HG03280 (cell line): ENCODE results near the gene RAB19.
"Not testable (repeated sequence)": the region's sequence is repeated elsewhere in the genome, so short reads cannot be mapped to it uniquely, and the experiment has no call there.

Source experiments
- ATAC-seq: cut with Tn5 transposase; IDR thresholded peaks from one replicate; pipeline ENCODE4 v1.9.1; 2021; ENCODE audit warnings: mild to moderate bottlenecking, moderate library complexity; ENCODE audit not compliant: unreplicated experiment

Gene RAB19

DNA sequence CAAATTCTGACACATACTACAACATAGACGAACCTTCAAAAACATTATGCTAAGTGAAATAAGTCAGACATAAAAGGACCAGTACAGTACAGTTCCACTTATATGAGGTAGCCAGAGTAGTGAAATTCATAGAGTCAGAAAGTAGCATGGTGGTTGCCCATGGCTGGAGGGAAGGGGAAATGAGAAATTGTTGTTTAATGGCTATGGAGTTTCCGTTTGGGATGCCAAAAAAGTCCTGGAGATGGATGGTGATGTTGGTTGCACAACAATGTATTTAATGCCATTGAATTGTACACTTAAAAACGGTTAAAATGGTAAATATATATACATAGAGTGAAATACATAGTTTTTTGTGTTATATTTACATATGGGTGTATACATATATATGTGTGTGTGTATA is 3.5 kb upstream of the RAB19 start:
- no peak for ATAC-seq

DNA sequence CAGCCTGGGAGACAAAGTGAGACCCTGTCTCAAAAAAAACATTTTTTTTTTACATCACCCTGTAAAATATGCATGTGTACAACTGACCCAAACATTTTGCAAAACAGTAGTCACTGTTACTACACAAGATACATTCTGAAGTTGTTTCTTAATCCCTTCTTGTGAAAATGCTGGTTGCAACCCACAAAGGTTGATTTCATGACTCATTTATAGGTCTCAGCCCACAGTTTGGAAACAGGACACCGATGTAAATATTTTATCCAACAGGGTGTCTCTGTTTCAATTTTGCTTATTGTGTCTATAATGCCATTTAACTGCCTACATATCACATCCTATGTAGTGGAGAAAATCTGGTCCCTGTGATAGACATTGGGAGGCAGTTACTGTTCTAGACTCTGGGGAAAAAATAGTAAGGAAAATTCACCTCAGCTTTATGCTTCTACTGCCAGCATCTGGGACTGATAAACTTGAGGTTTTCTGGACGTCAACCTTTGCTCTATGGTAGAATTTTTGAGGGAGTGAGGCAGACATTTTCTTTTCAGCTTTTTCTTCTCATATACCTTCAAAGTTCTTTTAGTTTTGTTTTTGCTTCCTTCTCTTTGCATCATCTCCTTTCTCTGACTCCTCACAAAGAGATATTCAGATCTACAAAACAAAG is 1.6 kb upstream of the RAB19 start:
- ATAC-seq, result no peak

DNA sequence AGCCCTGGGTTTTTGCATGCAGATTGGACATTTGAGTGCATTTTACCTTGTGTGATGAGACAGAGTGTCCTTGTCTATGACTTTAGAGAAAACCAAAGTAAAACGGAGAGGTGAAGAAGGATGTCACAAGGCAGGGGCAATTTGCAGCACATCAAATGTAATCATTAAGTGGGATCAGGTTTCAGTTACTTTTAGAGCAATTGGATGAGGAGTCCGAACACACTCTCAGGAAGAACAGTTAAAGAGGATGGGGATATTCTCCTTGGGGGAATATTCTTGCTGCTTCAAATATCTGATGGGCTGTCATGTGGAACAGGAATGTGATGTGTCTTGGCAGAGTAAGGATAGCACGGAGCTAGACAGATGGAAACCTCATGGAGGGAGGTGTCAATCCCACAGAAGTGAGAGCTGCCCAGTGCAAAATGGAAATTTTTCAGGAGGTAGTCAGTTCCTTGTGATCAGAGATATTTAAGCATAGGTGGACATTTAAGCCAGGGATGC is 757 bp downstream of the RAB19 start:
- ATAC-seq, result no peak

DNA sequence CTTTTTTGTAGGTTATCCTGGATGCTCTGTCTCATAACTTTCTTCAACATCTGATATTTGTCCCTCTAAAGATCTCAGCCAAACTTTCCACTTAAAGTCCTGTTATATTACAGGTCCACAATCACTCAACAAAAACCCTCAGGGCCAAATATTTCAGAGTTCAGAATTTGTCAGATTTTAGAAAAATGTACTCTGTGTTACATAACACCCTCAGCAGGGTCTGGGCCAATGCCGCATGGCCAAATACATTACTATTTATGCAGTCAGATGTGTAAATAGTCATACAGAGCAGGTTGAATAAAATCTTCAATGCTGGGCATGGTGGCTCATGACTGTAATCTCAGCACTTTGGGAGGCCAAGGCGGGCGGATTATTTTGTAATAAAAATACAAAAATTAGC is 11.5 kb downstream of the RAB19 start:
- no peak for ATAC-seq

DNA sequence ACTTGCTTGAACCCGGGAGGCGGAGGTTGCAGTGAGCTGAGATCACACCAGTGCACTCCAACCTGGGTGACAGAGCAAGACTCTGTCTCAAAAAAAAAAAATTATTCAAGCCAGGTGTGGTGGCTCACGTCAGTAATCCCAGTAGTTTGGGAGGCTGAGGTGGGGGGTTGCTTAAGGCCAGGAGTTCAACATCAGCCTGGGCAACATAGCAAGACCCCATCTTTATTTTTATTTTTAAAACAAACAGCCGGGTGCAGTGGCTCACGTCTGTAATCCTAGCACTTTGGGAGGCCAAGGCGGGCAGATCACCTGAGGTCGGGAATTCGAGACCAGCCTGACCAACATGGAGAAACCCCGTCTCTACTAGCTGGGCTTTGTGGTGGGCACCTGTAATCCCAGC is 12.0 kb downstream of the RAB19 start:
- ATAC-seq, result not testable (repeated sequence)

DNA sequence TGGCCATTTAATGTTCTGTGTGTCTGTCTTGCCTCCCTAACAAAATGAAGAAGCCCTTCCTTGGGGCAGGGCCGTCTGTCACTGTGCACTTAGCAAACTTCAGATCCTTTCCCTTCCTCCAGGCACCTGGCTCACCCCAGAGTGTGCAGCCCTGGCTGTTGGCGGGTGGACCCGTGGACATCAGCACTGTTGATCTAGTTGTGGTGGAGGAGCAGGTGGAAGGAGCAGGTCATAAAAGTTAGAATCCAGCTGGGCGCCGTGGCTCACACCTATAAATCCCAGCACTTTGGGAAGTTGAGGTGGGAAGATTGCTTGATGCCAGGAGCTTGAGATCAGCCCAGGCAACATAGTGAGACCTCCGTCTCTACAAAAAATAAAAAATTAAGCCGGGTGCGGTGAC is 12.7 kb downstream of the RAB19 start:
- no peak for ATAC-seq

DNA sequence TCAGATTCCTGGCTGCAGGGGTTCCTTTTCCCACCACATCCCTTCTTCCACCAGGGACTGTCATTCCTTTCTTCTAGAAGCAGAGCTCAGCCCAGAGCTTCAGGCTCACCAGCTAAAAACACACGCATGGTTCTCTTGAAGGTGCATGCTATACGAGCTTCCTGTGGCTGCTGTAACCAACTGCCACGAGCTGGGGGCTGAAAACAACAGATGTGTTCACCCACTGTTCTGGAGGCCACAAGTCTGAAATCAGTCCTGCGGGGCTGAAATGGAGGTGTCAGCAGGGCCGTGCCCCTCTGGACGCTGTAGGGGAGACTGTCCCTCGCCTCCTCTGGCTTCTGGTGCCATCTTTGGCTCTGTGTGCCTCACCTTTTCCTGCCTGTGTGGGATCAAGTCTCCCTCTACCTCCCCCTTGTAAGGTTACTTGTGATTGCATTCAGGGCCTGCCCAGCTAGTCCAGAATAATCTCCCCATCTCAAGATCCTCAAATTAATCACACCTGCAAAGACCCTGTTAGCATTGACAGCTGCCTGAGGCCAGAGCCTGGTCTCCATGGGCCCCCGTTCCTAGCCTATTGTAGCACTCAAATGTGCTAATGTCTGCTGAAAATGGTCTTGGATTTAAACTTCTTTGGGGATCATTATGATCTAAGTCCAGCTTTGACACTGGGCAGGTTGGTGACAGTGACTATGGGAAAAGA is 13.7 kb downstream of the RAB19 start:
- ATAC-seq, result no peak

DNA sequence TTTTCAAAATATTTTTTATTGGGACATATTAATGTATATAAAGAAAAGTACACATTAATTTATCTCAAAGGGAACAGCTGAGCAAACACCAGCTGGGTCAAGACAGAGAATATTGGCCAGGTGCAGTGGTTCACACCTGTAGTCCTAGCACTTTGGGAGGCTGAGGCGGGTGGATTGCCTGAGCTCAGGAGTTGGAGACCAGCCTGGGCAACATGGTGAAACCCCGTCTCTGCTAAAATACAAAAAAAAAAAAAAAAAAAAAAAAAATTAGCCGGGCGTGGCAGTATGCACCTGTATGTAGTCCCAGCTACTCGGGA is 14.3 kb downstream of the RAB19 start:
- ATAC-seq, result not testable (repeated sequence)

DNA sequence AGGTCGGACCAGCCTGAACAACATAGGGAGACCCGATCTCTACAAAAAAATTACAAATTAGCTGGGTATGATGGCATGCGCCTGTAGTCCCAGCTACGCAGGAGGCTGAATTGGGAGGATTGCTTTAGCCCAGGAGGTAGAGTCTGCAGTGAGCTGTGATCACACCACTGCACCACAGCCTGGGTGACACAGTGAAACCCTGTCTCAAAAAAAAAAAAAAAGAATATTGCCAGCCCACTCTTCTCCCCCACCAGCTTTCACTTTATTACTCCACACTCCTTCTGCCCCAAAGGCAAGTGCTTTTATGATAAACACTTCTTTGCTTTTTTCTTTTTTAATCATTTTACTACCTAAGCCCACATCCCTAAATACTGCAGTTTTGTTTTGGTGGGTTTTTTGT is 14.8 kb downstream of the RAB19 start:
- no peak for ATAC-seq

DNA sequence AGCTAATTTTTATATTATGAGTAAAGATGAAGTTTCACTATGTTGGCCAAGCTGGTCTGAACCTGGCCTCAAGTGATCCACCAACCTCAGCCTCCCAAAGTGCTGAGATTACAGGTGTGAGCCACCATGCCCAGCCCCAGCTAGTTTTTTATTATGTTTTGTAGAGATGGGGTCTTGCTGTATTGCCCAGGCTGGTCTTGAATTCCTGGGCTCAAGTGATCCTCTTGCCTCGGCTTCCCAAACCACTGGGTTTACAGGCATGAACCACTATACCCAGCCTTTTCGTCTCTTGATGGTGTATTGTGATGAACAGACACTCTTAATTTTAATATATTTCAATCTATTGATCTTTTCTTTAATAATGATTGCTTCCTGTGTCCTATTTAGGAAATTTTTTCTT is 17.7 kb downstream of the RAB19 start:
- no peak for ATAC-seq

DNA sequence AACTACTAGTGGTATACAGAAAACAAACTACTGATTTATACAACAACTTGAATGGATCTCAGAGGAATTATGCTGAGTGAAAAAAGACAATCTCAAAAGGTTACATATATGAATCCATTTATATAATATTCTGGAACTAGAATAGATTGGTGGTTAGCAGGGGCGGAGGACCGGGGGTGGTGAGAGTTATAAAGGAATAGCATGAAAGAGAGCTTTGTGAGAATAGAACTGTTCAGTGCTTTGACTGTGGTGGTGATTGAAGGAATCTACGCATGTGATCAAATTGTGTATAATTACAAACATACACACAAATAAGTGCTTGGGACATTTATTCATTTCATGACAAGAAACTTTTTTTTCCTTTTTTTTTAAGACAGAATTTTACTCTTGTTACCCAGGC is 19.6 kb downstream of the RAB19 start:
- ATAC-seq, result no peak

DNA sequence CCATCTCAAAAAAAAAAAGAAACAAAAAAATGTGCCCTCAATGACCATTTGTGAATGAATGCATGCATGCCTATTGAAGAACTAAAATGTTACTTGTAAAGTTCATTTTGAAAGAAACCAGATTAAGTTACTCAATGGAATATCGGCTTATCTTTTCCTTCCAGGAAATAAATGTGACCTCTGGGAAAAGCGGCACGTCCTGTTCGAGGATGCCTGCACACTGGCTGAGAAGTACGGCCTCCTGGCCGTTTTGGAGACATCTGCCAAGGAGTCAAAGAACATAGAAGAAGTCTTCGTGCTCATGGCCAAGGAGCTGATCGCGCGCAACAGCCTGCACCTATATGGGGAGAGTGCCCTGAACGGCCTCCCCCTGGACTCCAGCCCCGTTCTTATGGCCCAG is 21.9 kb downstream of the RAB19 start:
- ATAC-seq, result no peak

DNA sequence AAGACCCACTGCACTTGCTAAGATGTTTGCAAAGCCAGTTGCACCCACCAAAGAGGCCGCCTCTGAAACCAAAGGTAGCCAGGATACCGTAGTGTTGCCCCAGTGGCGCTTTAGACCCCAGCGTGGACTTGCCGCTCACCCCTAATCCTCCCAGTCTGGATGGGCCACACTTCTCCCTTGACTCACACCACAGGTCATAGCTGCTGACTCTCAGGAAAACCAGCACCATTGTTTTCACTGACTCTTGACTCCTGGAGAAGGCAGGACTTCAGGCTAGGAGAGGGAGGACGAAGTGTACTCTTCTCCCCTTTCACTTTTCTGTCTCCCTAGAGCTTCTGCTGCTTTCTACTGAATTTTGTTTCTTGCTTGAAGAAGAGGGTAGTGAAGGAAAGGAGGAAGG is 22.3 kb downstream of the RAB19 start:
- ATAC-seq, result no peak

DNA sequence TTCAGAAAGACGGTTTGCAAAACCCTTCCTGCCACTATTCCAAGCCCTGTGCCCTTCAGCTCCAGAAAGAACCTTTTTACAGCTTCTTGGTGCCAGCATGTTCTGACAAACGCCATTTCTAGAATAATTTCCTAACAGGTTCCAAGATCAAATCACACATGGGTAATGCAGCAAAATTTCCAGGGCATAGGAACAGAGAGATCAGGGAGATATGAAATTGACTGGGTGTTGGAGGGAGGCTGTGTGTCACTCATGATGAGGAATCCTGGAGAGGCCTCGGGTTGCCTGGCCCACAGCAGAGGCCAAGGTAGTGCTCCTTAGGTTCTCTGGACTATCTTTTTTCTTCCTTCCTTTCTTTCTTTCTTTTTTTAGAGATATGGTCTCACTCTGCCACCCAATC is 29.5 kb downstream of the RAB19 start:
- ATAC-seq, result no peak

DNA sequence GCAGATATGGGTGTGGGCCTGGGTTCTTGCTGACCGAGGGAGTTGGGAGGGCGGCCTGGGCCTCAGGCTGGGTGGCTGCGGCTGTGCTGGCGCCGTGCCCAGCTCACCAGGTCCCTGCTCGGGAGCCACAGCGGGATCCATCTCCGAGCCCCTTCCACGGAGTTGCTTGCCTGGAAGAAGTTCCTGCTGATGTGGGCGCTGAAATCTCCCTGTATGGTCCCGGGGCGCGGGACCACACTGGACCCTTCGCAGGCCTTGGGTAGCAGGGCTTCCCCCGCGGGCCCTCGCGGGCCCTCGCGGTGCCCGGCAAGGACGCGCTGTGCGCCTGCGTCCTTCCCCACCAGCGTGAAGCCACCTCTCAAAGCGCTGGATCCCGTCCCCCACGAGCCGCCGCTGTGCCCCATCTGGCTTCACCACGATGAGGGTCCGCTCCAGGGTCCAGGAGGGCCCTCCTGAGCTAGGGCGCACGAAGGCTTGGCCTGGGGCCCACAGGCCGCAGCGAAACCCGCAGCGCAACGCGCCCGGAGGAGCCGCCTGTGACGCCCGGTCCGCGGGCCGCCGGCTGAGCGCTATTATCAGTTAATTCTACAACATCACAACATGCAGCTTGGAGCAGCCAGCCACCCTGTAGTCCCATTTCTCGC is 31.5 kb downstream of the RAB19 start:
- no peak for ATAC-seq

DNA sequence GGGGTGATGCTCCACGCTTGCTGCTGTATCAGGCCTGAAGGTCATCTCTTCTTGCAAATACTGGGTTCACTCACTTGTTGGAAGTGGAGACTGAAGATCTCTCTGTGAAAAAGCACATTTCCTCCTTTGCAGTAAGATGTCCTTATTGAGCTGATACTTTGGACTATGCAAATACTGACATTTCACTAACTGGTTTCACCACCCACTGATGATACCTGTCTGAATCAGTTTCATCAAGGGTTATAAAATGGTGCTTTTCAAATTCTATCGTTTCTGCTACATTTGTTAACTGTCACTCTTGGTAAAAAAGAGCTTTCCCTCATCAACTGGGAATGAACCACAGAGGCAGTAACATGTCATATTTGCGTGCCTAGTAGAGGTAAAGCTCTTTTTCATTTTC is 35.5 kb downstream of the RAB19 start:
- ATAC-seq, result no peak

DNA sequence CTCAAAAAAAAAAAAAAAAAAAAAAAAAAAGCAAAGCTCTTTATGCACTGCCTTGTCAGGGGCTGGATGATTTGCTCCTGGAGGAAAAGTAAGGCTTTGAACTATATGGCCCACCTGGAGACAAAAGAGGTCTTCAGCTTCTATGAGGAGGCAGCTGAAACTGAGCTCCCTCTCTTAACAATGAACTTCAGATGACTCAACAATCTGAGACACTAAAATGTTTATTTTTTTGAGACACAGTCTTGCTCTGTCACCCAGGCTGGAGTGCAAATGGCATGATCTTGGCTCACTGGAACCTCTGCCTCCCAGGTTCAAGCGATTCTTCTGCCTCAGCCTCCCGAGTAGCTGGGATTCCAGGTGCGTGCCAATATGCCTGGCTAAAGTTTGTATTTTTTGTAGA is 36.7 kb downstream of the RAB19 start:
- ATAC-seq, result no peak

DNA sequence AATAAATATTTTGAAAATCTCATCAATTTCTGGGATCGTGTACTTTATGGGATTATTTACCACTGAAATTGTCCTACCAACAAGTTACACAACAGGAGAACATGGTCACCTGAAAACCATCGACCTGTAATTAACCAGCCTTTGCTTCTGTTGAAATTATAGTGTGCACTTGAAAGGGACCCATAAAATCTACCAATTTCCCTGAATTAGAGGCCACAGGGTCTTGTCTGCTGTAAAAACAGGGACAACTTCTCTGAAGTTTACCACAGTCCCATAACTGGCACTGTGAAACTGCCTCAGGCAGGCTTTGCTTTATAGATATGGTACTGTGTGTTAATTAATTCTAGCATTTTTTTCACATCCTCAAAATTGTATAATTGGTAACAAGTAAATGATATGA is 37.7 kb downstream of the RAB19 start:
- no peak for ATAC-seq

DNA sequence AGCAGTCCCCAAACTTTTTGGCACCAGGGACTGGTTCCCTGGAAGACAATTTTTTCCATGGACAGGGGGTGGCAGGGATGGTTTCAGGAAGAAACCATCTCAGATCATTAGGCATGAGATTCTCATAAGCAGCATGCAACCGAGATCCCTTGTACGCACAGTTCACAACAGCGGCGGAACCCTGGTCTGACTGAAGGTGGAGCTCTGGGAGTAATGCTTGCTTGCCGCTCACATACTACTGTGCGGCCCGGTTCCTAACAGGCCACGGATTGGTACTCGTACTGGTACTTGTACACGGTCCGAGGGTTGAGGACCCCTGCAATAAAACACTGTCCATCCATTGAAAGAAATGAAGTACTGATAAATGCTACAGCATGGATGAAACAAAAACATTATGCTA is 42.6 kb downstream of the RAB19 start:
- ATAC-seq, result no peak

DNA sequence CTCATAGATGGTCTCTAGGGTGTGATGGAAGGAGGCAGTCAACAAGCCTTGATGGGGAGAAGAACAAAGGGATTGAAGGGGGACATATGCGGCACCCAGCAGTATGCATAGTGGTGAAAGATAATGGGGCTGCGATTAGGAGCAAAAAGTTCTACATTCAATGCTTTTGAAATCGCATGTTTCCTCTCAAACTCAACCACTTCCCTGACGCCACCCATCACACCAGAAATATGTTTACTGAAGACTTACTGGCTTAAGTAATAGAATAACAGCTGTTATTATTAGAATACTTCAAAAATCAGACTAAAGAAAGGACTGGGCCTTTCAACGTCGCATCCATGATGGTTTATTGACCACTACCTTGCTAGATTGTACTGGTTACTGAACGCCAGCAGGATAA is 44.0 kb downstream of the RAB19 start:
- ATAC-seq, result no peak

DNA sequence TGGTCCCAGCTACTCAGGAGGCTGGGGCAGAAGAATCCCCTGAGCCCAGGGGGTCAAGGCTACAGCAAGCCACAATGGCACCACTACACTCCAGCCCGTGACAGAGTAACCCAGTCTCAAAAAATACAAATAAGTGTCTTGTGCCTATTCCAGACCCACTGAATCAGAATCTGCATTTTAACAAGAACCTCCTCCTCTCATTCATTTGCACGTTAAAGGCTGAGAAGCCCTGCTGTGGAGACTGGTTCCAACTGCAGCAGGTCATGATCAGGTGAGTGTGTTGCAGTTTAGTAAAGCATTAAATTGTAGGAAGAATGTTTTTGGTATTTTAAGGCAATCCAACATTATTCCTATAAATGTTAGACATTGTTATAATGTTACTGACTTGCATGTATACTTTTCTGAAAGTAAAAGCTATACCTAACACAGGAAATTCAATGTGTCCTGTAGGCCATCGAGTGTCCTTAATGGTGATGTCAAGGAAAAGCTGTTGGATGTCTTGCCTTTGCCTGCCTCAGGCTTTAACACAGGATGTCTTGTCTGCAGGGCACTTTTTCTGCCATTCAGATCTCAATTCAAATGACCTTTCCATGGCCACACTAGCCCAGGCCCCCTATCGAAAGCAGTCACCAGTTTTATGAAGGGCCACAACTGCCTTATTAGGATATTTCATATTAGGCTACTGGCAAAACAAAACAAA is 45.1 kb downstream of the RAB19 start:
- no peak for ATAC-seq

DNA sequence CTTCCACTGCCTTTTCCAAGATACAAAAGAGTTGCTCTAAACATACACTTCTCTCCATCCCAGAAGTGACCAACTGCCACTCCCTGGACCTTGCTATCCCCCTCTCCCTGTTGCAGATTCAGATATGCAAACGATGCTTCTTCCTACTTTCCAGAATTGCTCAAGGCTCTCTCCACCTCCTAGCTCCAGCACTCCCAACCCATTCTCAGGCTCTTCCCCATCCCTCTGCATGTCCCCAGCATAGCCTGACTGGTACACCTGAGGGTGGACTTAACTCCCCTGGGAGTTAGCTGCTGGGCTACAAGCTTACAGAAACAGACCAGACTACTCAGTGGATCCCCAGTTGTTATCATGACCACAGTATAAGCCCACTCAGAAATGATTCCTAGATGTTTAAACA is 47.9 kb downstream of the RAB19 start:
- no peak for ATAC-seq
